K562 (cell line): ENCODE data around the gene CRCP. TPM values are rescaled to one million over a fixed set of nuclear protein-coding genes. Genes with fewer than 3 reads are reported as not detected.

Experiments used
- ARID3A ChIP-seq: IDR thresholded peaks from 2 replicates; pipeline ENCODE4 v1.6.1; 2012; ENCODE audit warnings: low read depth, low read length, improper control_type of control experiment, borderline replicate concordance
- CAMTA2 ChIP-seq: fragments of 250-450 bp; sonication (Bioruptor Pico); conservative IDR thresholded peaks from 2 replicates; pipeline ENCODE4 v1.5.1; 2022
- CBX3 ChIP-seq, 2 experiments: IDR thresholded peaks; 1 replicate in 1 of 2; 2 replicates in 1 of 2; pipeline ENCODE4 v1.6.1; 2012; ENCODE audit warnings: inconsistent platforms in 2 of 2, low read length in 2 of 2, borderline replicate concordance in 1 of 2, control low read depth in 1 of 2
- E2F1 ChIP-seq: sonication (generic); formaldehyde crosslinking; IDR thresholded peaks from 2 replicates; pipeline ENCODE4 v1.8.1; 2023; ENCODE audit warnings: mild to moderate bottlenecking, missing genetic modification reagents, moderate library complexity
- GATAD2A ChIP-seq: fragments of 450-650 bp; IDR thresholded peaks from 2 replicates; pipeline ENCODE4 v1.6.1; 2017
- HDAC6 ChIP-seq: IDR thresholded peaks from 2 replicates; pipeline ENCODE4 v1.6.1; 2012; ENCODE audit warnings: low read depth, mild to moderate bottlenecking, control low read depth, inconsistent platforms, low read length, moderate library complexity
- HMGXB4 ChIP-seq: sonication (generic); formaldehyde crosslinking; IDR thresholded peaks from 2 replicates; pipeline ENCODE4 v1.8.1; 2023; ENCODE audit warnings: mild to moderate bottlenecking, missing genetic modification reagents
- HNRNPUL1 ChIP-seq: fragments of 200-400 bp; formaldehyde crosslinking; IDR thresholded peaks from 2 replicates; pipeline ENCODE4 v1.6.1; 2017; ENCODE audit warnings: low read length
- KDM5B ChIP-seq: fragments of 200-600 bp; sonication (generic); IDR thresholded peaks from 2 replicates; pipeline ENCODE4 v1.6.1; 2012; ENCODE audit warnings: low read depth, mild to moderate bottlenecking, moderate library complexity, low read length, control low read depth, inconsistent platforms; ENCODE audit not compliant: insufficient replicate concordance
- MTA3 ChIP-seq: fragments of 450-650 bp; formaldehyde crosslinking; IDR thresholded peaks from 2 replicates; pipeline ENCODE4 v1.6.1; 2017; ENCODE audit warnings: mild to moderate bottlenecking, borderline replicate concordance
- NFIX ChIP-seq: fragments of 250-450 bp; sonication (Bioruptor Pico); IDR thresholded peaks from 2 replicates; pipeline ENCODE4 v1.4.0; 2020; ENCODE audit warnings: low read depth, mild to moderate bottlenecking, moderate library complexity
- POU5F1 ChIP-seq: fragments of 150-350 bp; IDR thresholded peaks from 2 replicates; pipeline ENCODE4 v1.6.1; 2014; ENCODE audit warnings: borderline replicate concordance, low read length, low read depth, mild to moderate bottlenecking; ENCODE audit not compliant: partially characterized antibody
- SIRT6 ChIP-seq: IDR thresholded peaks from one replicate; pipeline ENCODE4 v1.6.1; 2012; ENCODE audit warnings: low read depth, mild to moderate bottlenecking, control low read depth, inconsistent platforms, low read length, moderate library complexity
- U2AF2 ChIP-seq: fragments of 200-400 bp; formaldehyde crosslinking; optimal IDR thresholded peaks from 2 replicates; pipeline ENCODE3; 2017; ENCODE audit warnings: low read depth, mild to moderate bottlenecking, low read length
- ZBTB17 ChIP-seq: fragments of 450-650 bp; formaldehyde crosslinking; IDR thresholded peaks from 2 replicates; pipeline ENCODE4 v1.4.0; 2020; ENCODE audit warnings: mild to moderate bottlenecking
- ZMIZ1 ChIP-seq, 2 experiments: fragments of 150-350 bp in 1 of 2; IDR thresholded peaks; 2 replicates each; pipeline ENCODE4 v1.6.1; 2012 to 2016; ENCODE audit warnings: low read depth in 2 of 2, low read length in 2 of 2, mild to moderate bottlenecking in 1 of 2, moderate library complexity in 1 of 2
- ZNF146 ChIP-seq: IDR thresholded peaks from one replicate; pipeline ENCODE4 v1.6.1; 2018; ENCODE audit warnings: missing compliant biosample characterization; ENCODE audit not compliant: unreplicated experiment
- ZNF197 ChIP-seq: fragments of 200-800 bp; sonication (Bioruptor generic); IDR thresholded peaks from 2 replicates; pipeline ENCODE4 v1.6.1; 2016; ENCODE audit warnings: low read depth, missing genetic modification characterization, missing compliant biosample characterization
- ZNF232 ChIP-seq: sonication (generic); formaldehyde crosslinking; IDR thresholded peaks from 2 replicates; pipeline ENCODE4 v1.8.0; 2022; ENCODE audit warnings: mild to moderate bottlenecking, missing genetic modification reagents
- polyA plus RNA-seq, 8 experiments: library from polyadenylated mRNA; depleted of rRNA in 4 of 8; stranded (reverse) in 5 of 8; unstranded in 3 of 8; fragments of >200 nt; fragmentation: Nextera tagmentation in 2 of 8; fragmentation: Illumina TruSeq in 1 of 8; extraction: Ambion mirVana in 2 of 8; extraction: Trizol in 1 of 8; gene quantifications; 2 replicates each; pipeline versions ENCODE4 v1.2.1 to v1.2.3, GENCODE V29; 2011 to 2014; ENCODE audit warnings: inconsistent platforms in 1 of 8, missing spikeins in 1 of 8
- total RNA-seq, 7 experiments: library from RNA; depleted of rRNA in 6 of 7; stranded (reverse); fragments of >200 nt in 6 of 7; fragmentation: Illumina TruSeq in 2 of 7; extraction: Trizol in 2 of 7; gene quantifications; 2 replicates each; pipeline versions ENCODE4 v1.2.1 to v1.2.3, GENCODE V29; 2011 to 2021; ENCODE audit warnings: low replicate concordance in 1 of 7

Gene CRCP
- total and polyA plus RNA-seq, 9 of the 15 experiments (the other 6 are each of a cell fraction or from before 2014, with no cell fraction given), result 22.1 to 58.3 (median 43.4) TPM

- TF ChIP-seq ARID3A (no peak), GATAD2A (peak; percentile 83), CAMTA2 (CRISPR knock-in tag) (no peak), SIRT6 (no peak), ZBTB17 (CRISPR knock-in tag) (no peak), ZNF197 (CRISPR knock-in tag) (0 out of 2 replicates have a peak, but pooled peaks have one; percentile 49), ZNF146 (no peak), HNRNPUL1 (no peak), ZMIZ1 (IDR thresholded peaks at IDR 0.05; ENCODE audit: low read depth in 2 of 2, low read length in 2 of 2) (no peak), CBX3 (IDR thresholded peaks at IDR 0.05; ENCODE audit: borderline replicate concordance in 1 of 2, low read length in 2 of 2) (peak in 1 of 2 experiments; percentile 21; a peak in 1 of 3 replicates), HMGXB4 (0 out of 2 replicates have a peak, but pooled peaks have one; percentile 59), NFIX (CRISPR knock-in tag) (no peak), KDM5B (peak; percentile 79), MTA3 (peak; percentile 91), E2F1 (no peak), ZNF232 (CRISPR knock-in tag) (no peak; the same call in none of the 2 replicates), POU5F1 (no peak), U2AF2 (no peak), HDAC6 (no peak)
Observed at GRCh38 chr7:66114743-66115649, at the start of gene CRCP (continued).
